ENCODE measurements around the gene ARMH1. TPM values are rescaled to one million over a fixed set of nuclear protein-coding genes. Genes with fewer than 3 reads are reported as not detected.

Gene ARMH1
- total and polyA plus RNA-seq, 2 donors (not counting 1 experiment from before 2014, with no cell fraction given): 10.2 to 225 TPM

GRCh38 chr1:44646261-44647110 is 28.0 kb upstream of the ARMH1 start:
- Histone ChIP-seq H3K79me2 (ENCODE audit: control insufficient read depth, insufficient read depth, low read length) (no peaks in the 10 kb centered on the region), H2AFZ (ENCODE audit: insufficient read depth, low read depth, low read length, poor library complexity, severe bottlenecking) (no peak overlapping the region), H3K36me3 (replicated peaks in 1 of 2; ENCODE audit: control extremely low read depth in 1 of 2, control insufficient read depth in 1 of 2, extremely low read depth in 1 of 2, insufficient read depth in 2 of 2, low read length in 1 of 2) (peaks cover 0 to 94% of the 10 kb centered on the region in 2 experiments), H3K4me1 (ENCODE audit: control insufficient read depth in 2 of 2, insufficient read depth in 2 of 2, low read length in 2 of 2) (no peaks in the 10 kb centered on the region), H3K27me3 (replicated peaks in 1 of 4; ENCODE audit: control extremely low read depth in 1 of 4, control insufficient read depth in 3 of 4, insufficient read depth in 4 of 4, low read length in 3 of 4) (no peaks in the 10 kb centered on the region), H3K4me2 (replicated peaks; ENCODE audit: low read depth, low read length, poor library complexity, severe bottlenecking) (no peak overlapping the region), H3K9ac (ENCODE audit: low read length) (no peak overlapping the region), H3K9me3 (ENCODE audit: control extremely low read depth in 1 of 3, control insufficient read depth in 2 of 3, insufficient read depth in 1 of 3, low read length in 2 of 3) (no peaks in the 10 kb centered on the region), H3K27ac (ENCODE audit: low read length in 2 of 2) (no peak overlapping the region), H3K4me3 (ENCODE audit: control extremely low read depth in 1 of 5, extremely low read depth in 1 of 5, insufficient read depth in 1 of 5, low read depth in 2 of 5, low read length in 4 of 5) (no peak overlapping the region), H4K20me1 (ENCODE audit: control insufficient read depth, insufficient read depth, low read length, poor library complexity, severe bottlenecking) (peaks cover 42% of the 10 kb centered on the region)
- Mint-ChIP-seq H3K4me1 (no peaks in the 10 kb centered on the region), H3K27ac (no peak overlapping the region), H3K4me3 (no peak overlapping the region), H3K27me3 (no peaks in the 10 kb centered on the region), H3K9me3 (ENCODE audit: insufficient read depth) (no peaks in the 10 kb centered on the region)
- POLR2A ChIA-PET: no interaction called here
- DNase-seq (no peak), ATAC-seq (ENCODE audit: low read depth) (no peak)
- intact Hi-C loops (cut with micrococcal nuclease): no loop called here
- WGBS (ENCODE audit: insufficient coverage): 97% methylated on average over 15 of the region's 28 CpGs
- TF ChIP-seq EZH2 (IDR thresholded peaks at IDR 0.05; ENCODE audit: borderline replicate concordance, insufficient read depth, low read depth, low read length, poor library complexity, severe bottlenecking) (no peak), CTCF (IDR thresholded peaks at IDR 0.05) (no peak)
- CTCF ChIA-PET: interaction anchor here (0.7 to 1.3 kb wide), 3 partner anchors 10 to 74 kb away, joined by 3 read pairs; no protein-coding TSS in a partner anchor

GRCh38 chr1:44647896-44648295 is 26.6 kb upstream of the ARMH1 start:
- H3K9me3 Mint-ChIP-seq (ENCODE audit: insufficient read depth): no peaks in the 10 kb centered on the region

More at GRCh38 chr1:44647896-44648295, 26.6 kb upstream of the ARMH1 start:
- peaks cover 34% of the 10 kb centered on the region for H4K20me1 ChIP-seq (ENCODE audit: control insufficient read depth, insufficient read depth, low read length, poor library complexity, severe bottlenecking)
- no peak overlapping the region for H3K4me3 ChIP-seq (ENCODE audit: control extremely low read depth in 1 of 5, extremely low read depth in 1 of 5, insufficient read depth in 1 of 5, low read depth in 2 of 5, low read length in 4 of 5)
- no peaks in the 10 kb centered on the region for H3K4me1 ChIP-seq (ENCODE audit: control insufficient read depth in 2 of 2, insufficient read depth in 2 of 2, low read length in 2 of 2)
- H3K9me3 ChIP-seq (ENCODE audit: control extremely low read depth in 1 of 3, control insufficient read depth in 2 of 3, insufficient read depth in 1 of 3, low read length in 2 of 3): no peaks in the 10 kb centered on the region
- H3K4me2 ChIP-seq (replicated peaks; ENCODE audit: low read depth, low read length, poor library complexity, severe bottlenecking): no peak overlapping the region
- no peak overlapping the region for H3K27ac ChIP-seq (ENCODE audit: low read length in 2 of 2)
- ATAC-seq (ENCODE audit: low read depth): no peak
- ChIA-PET CTCF (interaction anchor here (0.8 to 1.3 kb wide), 3 partner anchors 15 to 430 kb away, joined by 3 read pairs; no protein-coding TSS in a partner anchor), POLR2A (no interaction called here)
- WGBS (ENCODE audit: insufficient coverage): 85% methylated on average over 2 of the region's 2 CpGs
- Mint-ChIP-seq H3K4me3 (no peak overlapping the region), H3K27me3 (no peaks in the 10 kb centered on the region), H3K4me1 (no peaks in the 10 kb centered on the region), H3K27ac (no peak overlapping the region)
- intact Hi-C loops (cut with micrococcal nuclease): no loop called here
- no peak overlapping the region for H3K9ac ChIP-seq (ENCODE audit: low read length)
- DNase-seq: no peak
- no peaks in the 10 kb centered on the region for H3K79me2 ChIP-seq (ENCODE audit: control insufficient read depth, insufficient read depth, low read length)
- TF ChIP-seq EZH2 (IDR thresholded peaks at IDR 0.05; ENCODE audit: borderline replicate concordance, insufficient read depth, low read depth, low read length, poor library complexity, severe bottlenecking): no peak
- no peak for TF ChIP-seq CTCF (IDR thresholded peaks at IDR 0.05)
- H2AFZ ChIP-seq (ENCODE audit: insufficient read depth, low read depth, low read length, poor library complexity, severe bottlenecking): no peak overlapping the region
- peaks cover 0 to 80% of the 10 kb centered on the region in 2 experiments for H3K36me3 ChIP-seq (replicated peaks in 1 of 2; ENCODE audit: control extremely low read depth in 1 of 2, control insufficient read depth in 1 of 2, extremely low read depth in 1 of 2, insufficient read depth in 2 of 2, low read length in 1 of 2)
- no peaks in the 10 kb centered on the region for H3K27me3 ChIP-seq (replicated peaks in 1 of 4; ENCODE audit: control extremely low read depth in 1 of 4, control insufficient read depth in 3 of 4, insufficient read depth in 4 of 4, low read length in 3 of 4)

Measured in B cell (primary cell).